Spleen (tissue), 7 donors: ENCODE measurements around the gene RAPGEF4.

Experiments used
- POLR2AphosphoS5 ChIP-seq, 3 donors: sonication (generic); formaldehyde crosslinking; IDR thresholded peaks; one replicate each; pipeline ENCODE4 v1.5.1; 2017; ENCODE audit warnings: antibody characterized with exemption in 3 of 3
- TF ChIP-seq, protein P1 (sequence below), 11 experiments: fragments of 200-600 bp in 7 of 11; fragments of 450-650 bp in 4 of 11; sonication (generic) in 4 of 11; IDR thresholded peaks in 8 of 11; conservative IDR thresholded peaks in 3 of 11; 1 replicate in 7 of 11; 2 replicates in 4 of 11; pipeline versions ENCODE4 v1.4.0 to v1.8.0; 2016 to 2021; ENCODE audit warnings: antibody characterized with exemption in 11 of 11, inconsistent platforms in 4 of 11, mild to moderate bottlenecking in 1 of 11
- donor health status: DM: no; HTN: no; CAD: no; lungs with moderate emphysema.
- donor health status: DM: no; HTN: no; CAD: no.
- donor health status: DM: no; HTN: no; CAD: no.

- TF ChIP-seq POLR2AphosphoS5 (IDR thresholded peaks at IDR 0.05), result no peak
- TF ChIP-seq, protein P1, sequence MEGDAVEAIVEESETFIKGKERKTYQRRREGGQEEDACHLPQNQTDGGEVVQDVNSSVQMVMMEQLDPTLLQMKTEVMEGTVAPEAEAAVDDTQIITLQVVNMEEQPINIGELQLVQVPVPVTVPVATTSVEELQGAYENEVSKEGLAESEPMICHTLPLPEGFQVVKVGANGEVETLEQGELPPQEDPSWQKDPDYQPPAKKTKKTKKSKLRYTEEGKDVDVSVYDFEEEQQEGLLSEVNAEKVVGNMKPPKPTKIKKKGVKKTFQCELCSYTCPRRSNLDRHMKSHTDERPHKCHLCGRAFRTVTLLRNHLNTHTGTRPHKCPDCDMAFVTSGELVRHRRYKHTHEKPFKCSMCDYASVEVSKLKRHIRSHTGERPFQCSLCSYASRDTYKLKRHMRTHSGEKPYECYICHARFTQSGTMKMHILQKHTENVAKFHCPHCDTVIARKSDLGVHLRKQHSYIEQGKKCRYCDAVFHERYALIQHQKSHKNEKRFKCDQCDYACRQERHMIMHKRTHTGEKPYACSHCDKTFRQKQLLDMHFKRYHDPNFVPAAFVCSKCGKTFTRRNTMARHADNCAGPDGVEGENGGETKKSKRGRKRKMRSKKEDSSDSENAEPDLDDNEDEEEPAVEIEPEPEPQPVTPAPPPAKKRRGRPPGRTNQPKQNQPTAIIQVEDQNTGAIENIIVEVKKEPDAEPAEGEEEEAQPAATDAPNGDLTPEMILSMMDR (IDR thresholded peaks at IDR 0.05 in 8 of 11, conservative IDR thresholded peaks at IDR 0.05 in 3 of 11), result no peak
These were observed 193.1 kb downstream of the RAPGEF4 start for GRCh38 chr2:172928756-172929155.
